ENCODE results near the gene LRMDA.
A peak's percentile ranks its signal among the peaks of the same experiment; 100 is the strongest.

The LRMDA gene

GRCh38 chr10:76125900-76126299, 694.5 kb downstream of the LRMDA start:
- H3K27ac ChIP-seq (ENCODE audit: extremely low read depth, low read depth, low read length) = no peak overlapping the region
- H3K4me3 ChIP-seq (ENCODE audit: low read depth, low read length) = no peak overlapping the region
- ChIA-PET CTCF (no interaction called here), POLR2A (no interaction called here)
- TF ChIP-seq ZNF48 (tag by site-specific recombination; IDR thresholded peaks at IDR 0.05) (no peak), ZNF2 (tag by site-specific recombination; IDR thresholded peaks at IDR 0.05) (no peak), ZNF555 (tag by site-specific recombination; conservative IDR thresholded peaks at IDR 0.05) (no peak), ZNF221 (tag by site-specific recombination; IDR thresholded peaks at IDR 0.05; ENCODE audit: borderline replicate concordance) (no peak), ZNF830 (tag by site-specific recombination; IDR thresholded peaks at IDR 0.05; ENCODE audit: low read depth) (no peak), ZNF341 (tag by site-specific recombination; IDR thresholded peaks at IDR 0.05; ENCODE audit: low read depth) (no peak), ZNF501 (tag by site-specific recombination; IDR thresholded peaks at IDR 0.05) (no peak), TCF7L2 (IDR thresholded peaks at IDR 0.05; ENCODE audit: borderline replicate concordance, low read depth, low read length) (no peak), GLIS1 (tag by site-specific recombination; IDR thresholded peaks at IDR 0.05) (no peak), ZNF610 (tag by site-specific recombination; IDR thresholded peaks at IDR 0.05; ENCODE audit: borderline replicate concordance) (no peak), ZNF529 (tag by site-specific recombination; IDR thresholded peaks at IDR 0.05; ENCODE audit: insufficient replicate concordance) (no peak), ZNF473 (tag by site-specific recombination; IDR thresholded peaks at IDR 0.05) (no peak), ZNF530 (tag by site-specific recombination; IDR thresholded peaks at IDR 0.05; ENCODE audit: low read depth) (no peak), ZNF248 (tag by site-specific recombination; IDR thresholded peaks at IDR 0.05) (no peak)
- peaks cover 2% of the 10 kb centered on the region for H3K4me1 ChIP-seq (ENCODE audit: control insufficient read depth, insufficient read depth, low read length)
- H3K36me3 ChIP-seq (ENCODE audit: control insufficient read depth in 2 of 2, insufficient read depth in 1 of 2, low read length in 2 of 2) = no peaks in the 10 kb centered on the region
- H3K9me3 ChIP-seq (ENCODE audit: control insufficient read depth, insufficient read depth, low read depth, low read length) = no peaks in the 10 kb centered on the region

GRCh38 chr10:76126607-76127527, 695.4 kb downstream of the LRMDA start:
- CTCF ChIA-PET = interaction anchor here (0.7 kb wide), 1 partner anchor 856 kb away, joined by 7 read pairs; no protein-coding TSS in a partner anchor
- Histone ChIP-seq H3K4me3 (ENCODE audit: low read depth, low read length) (no peak overlapping the region), H3K4me1 (ENCODE audit: control insufficient read depth, insufficient read depth, low read length) (peaks cover 2% of the 10 kb centered on the region), H3K36me3 (ENCODE audit: control insufficient read depth in 2 of 2, insufficient read depth in 1 of 2, low read length in 2 of 2) (no peaks in the 10 kb centered on the region), H3K27ac (ENCODE audit: extremely low read depth, low read depth, low read length) (no peak overlapping the region), H3K9me3 (ENCODE audit: control insufficient read depth, insufficient read depth, low read depth, low read length) (no peaks in the 10 kb centered on the region)
- POLR2A ChIA-PET = no interaction called here
- TF ChIP-seq, protein P1, sequence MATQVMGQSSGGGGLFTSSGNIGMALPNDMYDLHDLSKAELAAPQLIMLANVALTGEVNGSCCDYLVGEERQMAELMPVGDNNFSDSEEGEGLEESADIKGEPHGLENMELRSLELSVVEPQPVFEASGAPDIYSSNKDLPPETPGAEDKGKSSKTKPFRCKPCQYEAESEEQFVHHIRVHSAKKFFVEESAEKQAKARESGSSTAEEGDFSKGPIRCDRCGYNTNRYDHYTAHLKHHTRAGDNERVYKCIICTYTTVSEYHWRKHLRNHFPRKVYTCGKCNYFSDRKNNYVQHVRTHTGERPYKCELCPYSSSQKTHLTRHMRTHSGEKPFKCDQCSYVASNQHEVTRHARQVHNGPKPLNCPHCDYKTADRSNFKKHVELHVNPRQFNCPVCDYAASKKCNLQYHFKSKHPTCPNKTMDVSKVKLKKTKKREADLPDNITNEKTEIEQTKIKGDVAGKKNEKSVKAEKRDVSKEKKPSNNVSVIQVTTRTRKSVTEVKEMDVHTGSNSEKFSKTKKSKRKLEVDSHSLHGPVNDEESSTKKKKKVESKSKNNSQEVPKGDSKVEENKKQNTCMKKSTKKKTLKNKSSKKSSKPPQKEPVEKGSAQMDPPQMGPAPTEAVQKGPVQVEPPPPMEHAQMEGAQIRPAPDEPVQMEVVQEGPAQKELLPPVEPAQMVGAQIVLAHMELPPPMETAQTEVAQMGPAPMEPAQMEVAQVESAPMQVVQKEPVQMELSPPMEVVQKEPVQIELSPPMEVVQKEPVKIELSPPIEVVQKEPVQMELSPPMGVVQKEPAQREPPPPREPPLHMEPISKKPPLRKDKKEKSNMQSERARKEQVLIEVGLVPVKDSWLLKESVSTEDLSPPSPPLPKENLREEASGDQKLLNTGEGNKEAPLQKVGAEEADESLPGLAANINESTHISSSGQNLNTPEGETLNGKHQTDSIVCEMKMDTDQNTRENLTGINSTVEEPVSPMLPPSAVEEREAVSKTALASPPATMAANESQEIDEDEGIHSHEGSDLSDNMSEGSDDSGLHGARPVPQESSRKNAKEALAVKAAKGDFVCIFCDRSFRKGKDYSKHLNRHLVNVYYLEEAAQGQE (tag by site-specific recombination; IDR thresholded peaks at IDR 0.05) = no peak
- peak; percentile 74 for TF ChIP-seq FEZF1 (tag by site-specific recombination; IDR thresholded peaks at IDR 0.05)

GRCh38 chr10:76127984-76128589, 696.7 kb downstream of the LRMDA start:
- no peaks in the 10 kb centered on the region for H3K36me3 ChIP-seq (ENCODE audit: control insufficient read depth in 2 of 2, insufficient read depth in 1 of 2, low read length in 2 of 2)
- H3K9me3 ChIP-seq (ENCODE audit: control insufficient read depth, insufficient read depth, low read depth, low read length) = no peaks in the 10 kb centered on the region
- no peak overlapping the region for H3K4me3 ChIP-seq (ENCODE audit: low read depth, low read length)
- H3K27ac ChIP-seq (ENCODE audit: extremely low read depth, low read depth, low read length) = no peak overlapping the region
- CTCF ChIA-PET = no interaction called here
- peaks cover 2% of the 10 kb centered on the region for H3K4me1 ChIP-seq (ENCODE audit: control insufficient read depth, insufficient read depth, low read length)
- POLR2A ChIA-PET = no interaction called here
- TF ChIP-seq ZNF48 (tag by site-specific recombination; IDR thresholded peaks at IDR 0.05) (no peak), EGR2 (tag by site-specific recombination; IDR thresholded peaks at IDR 0.05; ENCODE audit: low read depth) (peak; percentile 39; the same call in 1 of the 2 replicates), ZFHX2 (tag by site-specific recombination; conservative IDR thresholded peaks at IDR 0.05) (peak; percentile 55), ZBTB10 (tag by site-specific recombination; IDR thresholded peaks at IDR 0.05) (no peak)
